KMS-11 (cell line): ENCODE results near the gene PIP4K2C.

Experiments used
- H2AFZ ChIP-seq: fragments of 200-600 bp; sonication (generic); 2 replicates; pipeline ENCODE4 v1.6.1; 2016; ENCODE audit warnings: antibody characterized with exemption, mixed run types, low read depth
- H3K27ac ChIP-seq: fragments of 200-600 bp; sonication (generic); 2 replicates; pipeline ENCODE4 v1.6.1; 2016; ENCODE audit warnings: mild to moderate bottlenecking, mixed run types
- H3K27me3 ChIP-seq: fragments of 200-600 bp; sonication (generic); 2 replicates; pipeline ENCODE4 v1.6.1; 2017; ENCODE audit warnings: mild to moderate bottlenecking, low read depth, mixed run types, moderate library complexity; ENCODE audit not compliant: insufficient read depth
- H3K36me3 ChIP-seq: fragments of 200-600 bp; sonication (generic); 2 replicates; pipeline ENCODE4 v1.6.1; 2017; ENCODE audit warnings: mild to moderate bottlenecking, mixed run types; ENCODE audit not compliant: insufficient read depth
- H3K4me1 ChIP-seq: fragments of 200-600 bp; sonication (generic); 2 replicates; pipeline ENCODE4 v1.6.1; 2016; ENCODE audit warnings: mild to moderate bottlenecking, low read depth, mixed run types; ENCODE audit not compliant: poor library complexity, severe bottlenecking
- H3K4me2 ChIP-seq: fragments of 200-600 bp; sonication (generic); 2 replicates; pipeline ENCODE4 v1.7.0; 2016; ENCODE audit warnings: mild to moderate bottlenecking, mixed run types
- H3K4me3 ChIP-seq: fragments of 200-600 bp; sonication (generic); IDR thresholded peaks from 2 replicates; pipeline ENCODE4 v1.6.1; 2017; ENCODE audit warnings: low read depth, low read length, mixed read lengths; ENCODE audit not compliant: insufficient read depth
- H3K79me2 ChIP-seq: fragments of 200-600 bp; sonication (generic); 2 replicates; pipeline ENCODE4 v1.6.1; 2016; ENCODE audit warnings: low read depth, mixed run types; ENCODE audit not compliant: insufficient read depth
- H3K9ac ChIP-seq: fragments of 200-600 bp; sonication (generic); 2 replicates; pipeline ENCODE4 v1.6.1; 2016; ENCODE audit warnings: mild to moderate bottlenecking, mixed run types
- H4K20me1 ChIP-seq: fragments of 200-600 bp; sonication (generic); 2 replicates; pipeline ENCODE4 v1.6.1; 2016; ENCODE audit warnings: mild to moderate bottlenecking, mixed run types; ENCODE audit not compliant: insufficient read depth
- TF ChIP-seq, protein P1 (sequence below): fragments of 200-600 bp; sonication (generic); conservative IDR thresholded peaks from 2 replicates; pipeline ENCODE4 v1.6.1; 2017; ENCODE audit warnings: low read depth, mild to moderate bottlenecking, antibody characterized with exemption, low read length, moderate library complexity, mixed read lengths

PIP4K2C gene

GRCh38 chr12:57602544-57602943 lies 11.6 kb downstream of the PIP4K2C start:
- TF ChIP-seq, protein P1, sequence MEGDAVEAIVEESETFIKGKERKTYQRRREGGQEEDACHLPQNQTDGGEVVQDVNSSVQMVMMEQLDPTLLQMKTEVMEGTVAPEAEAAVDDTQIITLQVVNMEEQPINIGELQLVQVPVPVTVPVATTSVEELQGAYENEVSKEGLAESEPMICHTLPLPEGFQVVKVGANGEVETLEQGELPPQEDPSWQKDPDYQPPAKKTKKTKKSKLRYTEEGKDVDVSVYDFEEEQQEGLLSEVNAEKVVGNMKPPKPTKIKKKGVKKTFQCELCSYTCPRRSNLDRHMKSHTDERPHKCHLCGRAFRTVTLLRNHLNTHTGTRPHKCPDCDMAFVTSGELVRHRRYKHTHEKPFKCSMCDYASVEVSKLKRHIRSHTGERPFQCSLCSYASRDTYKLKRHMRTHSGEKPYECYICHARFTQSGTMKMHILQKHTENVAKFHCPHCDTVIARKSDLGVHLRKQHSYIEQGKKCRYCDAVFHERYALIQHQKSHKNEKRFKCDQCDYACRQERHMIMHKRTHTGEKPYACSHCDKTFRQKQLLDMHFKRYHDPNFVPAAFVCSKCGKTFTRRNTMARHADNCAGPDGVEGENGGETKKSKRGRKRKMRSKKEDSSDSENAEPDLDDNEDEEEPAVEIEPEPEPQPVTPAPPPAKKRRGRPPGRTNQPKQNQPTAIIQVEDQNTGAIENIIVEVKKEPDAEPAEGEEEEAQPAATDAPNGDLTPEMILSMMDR: no peak
- H3K27ac ChIP-seq: no peak overlapping the region
- H3K4me2 ChIP-seq: no peak overlapping the region
- H3K4me1 ChIP-seq: peaks cover 30% of the 10 kb centered on the region
- H4K20me1 ChIP-seq: no peaks in the 10 kb centered on the region
- H3K36me3 ChIP-seq: no peaks in the 10 kb centered on the region
- H3K9ac ChIP-seq: no peak overlapping the region
- no peaks in the 10 kb centered on the region for H3K79me2 ChIP-seq
- no peak overlapping the region for H3K4me3 ChIP-seq
- H3K27me3 ChIP-seq: no peaks in the 10 kb centered on the region
- H2AFZ ChIP-seq: no peak overlapping the region

DNA sequence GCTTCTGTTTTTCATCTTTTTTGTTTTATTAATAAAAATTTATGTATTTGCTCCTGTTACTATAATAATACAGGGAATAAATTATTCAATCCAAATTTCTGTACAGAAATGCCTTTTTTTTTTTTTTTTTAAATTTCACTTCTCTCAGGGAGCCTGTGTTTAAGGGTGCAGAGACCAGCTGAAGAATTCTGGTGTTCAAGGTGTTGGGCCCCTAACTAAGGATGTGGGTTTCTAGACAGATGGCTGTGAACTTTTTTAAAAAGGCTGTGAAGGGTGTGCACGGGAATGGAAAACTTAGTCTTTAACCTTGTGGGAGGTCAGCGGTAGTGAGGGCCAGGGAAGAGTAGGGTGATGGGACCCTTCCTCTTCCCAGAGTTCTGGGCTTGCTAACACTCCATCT lies 12.3 kb downstream of the PIP4K2C start:
- TF ChIP-seq, protein P1: no peak
- Histone ChIP-seq H3K36me3 (no peaks in the 10 kb centered on the region), H3K4me2 (peak overlapping the region; percentile 97; the same call in 1 of the 2 replicates)

DNA sequence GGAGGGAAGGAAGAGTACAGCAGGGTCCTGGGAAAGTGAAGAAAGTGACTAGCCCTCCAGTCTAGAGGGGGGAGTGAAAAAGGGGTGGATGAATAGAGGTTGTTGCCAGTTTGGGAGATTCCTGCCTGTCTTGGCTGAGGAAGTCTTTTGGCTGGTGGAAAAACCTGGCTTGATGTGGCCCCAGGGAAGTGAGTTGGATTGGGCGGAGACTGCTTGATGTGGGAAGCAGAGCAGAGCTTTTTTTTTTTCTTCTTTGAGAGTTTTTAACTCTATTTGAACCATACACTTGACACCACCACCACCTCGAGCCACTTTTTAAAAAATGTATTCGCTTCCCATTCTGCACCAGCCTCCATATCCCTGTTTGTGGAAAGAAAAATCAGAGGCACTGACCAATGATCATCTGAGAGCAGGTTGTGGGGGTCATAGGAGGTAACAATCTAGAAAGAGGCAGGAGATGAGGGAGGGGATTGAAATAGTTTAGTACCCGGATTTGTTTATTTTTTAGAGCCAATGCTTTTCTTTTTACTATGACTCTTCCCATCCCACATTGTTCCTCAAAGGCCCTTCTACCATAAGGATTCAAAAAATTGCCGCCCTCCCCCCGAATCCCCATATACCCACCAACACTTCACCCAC lies 12.9 kb downstream of the PIP4K2C start:
- peak overlapping the region; percentile 99 for H2AFZ ChIP-seq
- H3K27me3 ChIP-seq: no peaks in the 10 kb centered on the region
- no peak overlapping the region for H3K4me3 ChIP-seq
- H3K9ac ChIP-seq: peak overlapping the region; percentile 93
- no peaks in the 10 kb centered on the region for H4K20me1 ChIP-seq
- TF ChIP-seq, protein P1: no peak
- peak overlapping the region; percentile 71 for H3K27ac ChIP-seq
- no peaks in the 10 kb centered on the region for H3K79me2 ChIP-seq
- peaks cover 30% of the 10 kb centered on the region for H3K4me1 ChIP-seq
- H3K36me3 ChIP-seq: no peaks in the 10 kb centered on the region
- peak overlapping the region; percentile 97 for H3K4me2 ChIP-seq

More for the DNA sequence above, 12.3 kb downstream of the PIP4K2C start:
- Histone ChIP-seq H2AFZ (no peak overlapping the region), H3K27ac (no peak overlapping the region), H3K4me3 (no peak overlapping the region), H4K20me1 (no peaks in the 10 kb centered on the region), H3K27me3 (no peaks in the 10 kb centered on the region), H3K79me2 (no peaks in the 10 kb centered on the region), H3K4me1 (peaks cover 30% of the 10 kb centered on the region), H3K9ac (no peak overlapping the region)

GRCh38 chr12:57604454-57604991 lies 13.5 kb downstream of the PIP4K2C start, which contains the start of gene DTX3:
DTX3 (plus strand) TSS chr12:57604824; CDS start chr12:57606518, 1,694 bp downstream.
- Histone ChIP-seq H3K4me3 (peak within 1 kb of the TSS; percentile 76), H3K4me2 (peak within 1 kb of the TSS; percentile 97), H3K9ac (peak within 1 kb of the TSS; percentile 93), H3K79me2 (no peaks in the 10 kb centered on the region), H3K36me3 (no peaks in the 10 kb centered on the region), H4K20me1 (no peaks in the 10 kb centered on the region), H3K27me3 (no peaks in the 10 kb centered on the region), H3K27ac (peak within 1 kb of the TSS; percentile 71), H3K4me1 (peaks cover 30% of the 10 kb centered on the region), H2AFZ (peak within 1 kb of the TSS; percentile 99)
- TF ChIP-seq, protein P1: 0 out of 2 replicates have a peak, but pooled peaks have one; percentile 27
